H1 (cell line): Measurements from ENCODE around the gene SAMD4A.

Experiments used
- CBX5 ChIP-seq: fragments of 300-800, 300-1000 bp; sonication (generic); IDR thresholded peaks from 2 replicates; pipeline ENCODE4 v1.7.1; 2016; ENCODE audit warnings: antibody characterized with exemption, low read length, low read depth
- YY1 ChIP-seq: IDR thresholded peaks from 2 replicates; pipeline ENCODE4 v1.6.1; 2011; ENCODE audit warnings: low read depth, mild to moderate bottlenecking, low read length
- TF ChIP-seq, protein P1 (sequence below), 3 experiments: IDR thresholded peaks; 1 replicate in 2 of 3; 2 replicates in 1 of 3; pipeline versions ENCODE4 v1.5.1 to v1.6.1; 2011; ENCODE audit warnings: low read length in 3 of 3, mild to moderate bottlenecking in 3 of 3, inconsistent platforms in 2 of 3, low read depth in 1 of 3, moderate library complexity in 1 of 3; ENCODE audit not compliant: insufficient read depth in 1 of 3; ENCODE audit errors: control extremely low read depth in 1 of 3

DNA sequence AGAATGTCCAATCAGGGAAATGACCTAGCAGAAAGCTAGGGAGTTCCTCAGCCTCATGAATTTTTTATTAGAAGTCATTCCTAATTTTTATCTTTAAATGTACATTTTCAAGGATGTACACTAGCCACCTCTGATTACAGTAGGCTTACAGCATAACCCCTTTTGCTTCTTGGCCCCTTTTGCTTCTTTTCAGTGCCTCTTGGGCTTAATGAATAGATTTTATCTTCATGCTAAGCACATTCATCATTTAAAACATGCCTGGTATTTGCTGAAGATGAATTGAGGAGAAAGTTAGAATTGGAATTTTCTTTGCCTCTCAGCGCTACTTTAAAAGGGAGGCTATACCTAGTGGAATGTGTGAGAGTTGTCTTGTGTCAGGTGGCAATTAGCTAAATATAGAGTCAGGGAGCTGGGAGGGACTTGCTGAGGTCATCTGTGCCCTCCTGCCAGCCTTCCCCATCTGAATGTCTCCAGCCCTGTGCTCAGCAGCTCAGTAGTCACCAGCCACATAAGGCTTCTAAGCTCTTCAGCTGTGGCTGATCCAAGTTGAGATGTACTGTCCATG, 132.1 kb downstream of the SAMD4A start:
- no peak for TF ChIP-seq CBX5
- TF ChIP-seq, protein P1, sequence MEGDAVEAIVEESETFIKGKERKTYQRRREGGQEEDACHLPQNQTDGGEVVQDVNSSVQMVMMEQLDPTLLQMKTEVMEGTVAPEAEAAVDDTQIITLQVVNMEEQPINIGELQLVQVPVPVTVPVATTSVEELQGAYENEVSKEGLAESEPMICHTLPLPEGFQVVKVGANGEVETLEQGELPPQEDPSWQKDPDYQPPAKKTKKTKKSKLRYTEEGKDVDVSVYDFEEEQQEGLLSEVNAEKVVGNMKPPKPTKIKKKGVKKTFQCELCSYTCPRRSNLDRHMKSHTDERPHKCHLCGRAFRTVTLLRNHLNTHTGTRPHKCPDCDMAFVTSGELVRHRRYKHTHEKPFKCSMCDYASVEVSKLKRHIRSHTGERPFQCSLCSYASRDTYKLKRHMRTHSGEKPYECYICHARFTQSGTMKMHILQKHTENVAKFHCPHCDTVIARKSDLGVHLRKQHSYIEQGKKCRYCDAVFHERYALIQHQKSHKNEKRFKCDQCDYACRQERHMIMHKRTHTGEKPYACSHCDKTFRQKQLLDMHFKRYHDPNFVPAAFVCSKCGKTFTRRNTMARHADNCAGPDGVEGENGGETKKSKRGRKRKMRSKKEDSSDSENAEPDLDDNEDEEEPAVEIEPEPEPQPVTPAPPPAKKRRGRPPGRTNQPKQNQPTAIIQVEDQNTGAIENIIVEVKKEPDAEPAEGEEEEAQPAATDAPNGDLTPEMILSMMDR (IDR thresholded peaks at IDR 0.05; ENCODE audit: control extremely low read depth in 1 of 3, insufficient read depth in 1 of 3, low read depth in 1 of 3, low read length in 3 of 3): no peak
- TF ChIP-seq YY1: no peak
